ENCODE data around the gene BAG3.

The BAG3 gene

DNA sequence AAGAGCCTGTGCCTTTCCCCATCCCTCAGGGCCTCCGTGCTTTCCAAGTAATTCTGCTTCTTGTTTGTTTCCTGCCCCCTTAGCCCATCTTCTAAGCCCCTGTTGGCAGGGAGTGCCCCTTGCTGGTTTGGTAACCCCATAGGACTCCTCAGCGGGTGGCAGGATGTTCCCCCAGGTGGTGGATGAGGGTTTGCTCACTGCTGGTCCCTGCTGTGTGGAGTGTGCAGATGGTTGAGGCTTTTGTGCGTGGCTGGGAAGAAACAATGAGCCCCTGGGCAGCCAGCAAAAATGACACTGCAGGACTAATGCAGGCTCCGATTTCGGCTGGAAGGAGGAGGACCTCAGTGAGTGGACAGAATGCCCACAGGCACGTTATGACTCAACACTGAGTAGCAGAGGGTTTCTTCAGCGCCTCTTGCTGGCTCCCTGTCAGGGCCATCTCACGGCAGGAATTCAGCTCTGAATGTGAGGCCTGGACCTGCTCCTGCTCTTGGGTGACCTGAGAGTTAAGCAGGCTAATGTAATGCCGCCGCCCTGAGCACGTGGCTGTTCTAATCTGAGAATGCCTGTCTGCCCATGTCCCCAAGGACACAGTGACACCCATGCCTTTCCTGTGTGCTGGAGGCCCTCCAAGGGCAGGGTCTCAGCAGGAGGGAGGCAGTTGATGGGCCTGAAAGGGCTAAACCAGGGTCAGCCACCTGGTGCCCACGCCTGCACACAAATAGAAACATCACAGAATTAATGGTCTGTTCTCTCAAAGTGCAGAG lies 16.6 kb downstream of the BAG3 start:
- no peak overlapping the region for H3K4me3 ChIP-seq (ENCODE audit: low read depth, low read length)
- peak; percentile 95 for DNase-seq (ENCODE audit: low read depth)
- TF ChIP-seq, protein P1, sequence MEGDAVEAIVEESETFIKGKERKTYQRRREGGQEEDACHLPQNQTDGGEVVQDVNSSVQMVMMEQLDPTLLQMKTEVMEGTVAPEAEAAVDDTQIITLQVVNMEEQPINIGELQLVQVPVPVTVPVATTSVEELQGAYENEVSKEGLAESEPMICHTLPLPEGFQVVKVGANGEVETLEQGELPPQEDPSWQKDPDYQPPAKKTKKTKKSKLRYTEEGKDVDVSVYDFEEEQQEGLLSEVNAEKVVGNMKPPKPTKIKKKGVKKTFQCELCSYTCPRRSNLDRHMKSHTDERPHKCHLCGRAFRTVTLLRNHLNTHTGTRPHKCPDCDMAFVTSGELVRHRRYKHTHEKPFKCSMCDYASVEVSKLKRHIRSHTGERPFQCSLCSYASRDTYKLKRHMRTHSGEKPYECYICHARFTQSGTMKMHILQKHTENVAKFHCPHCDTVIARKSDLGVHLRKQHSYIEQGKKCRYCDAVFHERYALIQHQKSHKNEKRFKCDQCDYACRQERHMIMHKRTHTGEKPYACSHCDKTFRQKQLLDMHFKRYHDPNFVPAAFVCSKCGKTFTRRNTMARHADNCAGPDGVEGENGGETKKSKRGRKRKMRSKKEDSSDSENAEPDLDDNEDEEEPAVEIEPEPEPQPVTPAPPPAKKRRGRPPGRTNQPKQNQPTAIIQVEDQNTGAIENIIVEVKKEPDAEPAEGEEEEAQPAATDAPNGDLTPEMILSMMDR (conservative IDR thresholded peaks at IDR 0.05; ENCODE audit: low read depth, low read length) = peak; percentile 8

DNA sequence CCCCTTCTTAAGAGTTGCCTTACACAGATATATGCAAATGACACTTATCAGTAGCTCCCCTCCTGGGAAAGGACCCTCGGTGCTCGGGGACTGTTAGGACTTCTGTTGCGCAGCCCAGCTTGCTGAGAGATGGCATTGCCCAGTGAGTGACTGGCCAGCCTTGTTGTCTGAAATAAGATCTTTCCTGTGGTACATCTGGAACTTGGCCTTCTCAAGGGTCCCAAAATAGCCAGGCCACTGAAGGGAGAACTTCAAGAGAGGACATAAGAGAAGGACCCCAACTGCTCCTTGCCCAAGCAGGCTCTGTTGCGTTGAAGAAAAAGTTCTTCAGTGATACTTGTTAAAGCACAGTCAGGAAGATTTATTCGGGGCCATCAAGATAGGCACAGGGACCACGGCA lies 17.3 kb downstream of the BAG3 start:
- H3K4me3 ChIP-seq (ENCODE audit: low read depth, low read length) = no peak overlapping the region
- TF ChIP-seq, protein P1 (conservative IDR thresholded peaks at IDR 0.05; ENCODE audit: low read depth, low read length) = no peak
- DNase-seq (ENCODE audit: low read depth) = no peak

DNA sequence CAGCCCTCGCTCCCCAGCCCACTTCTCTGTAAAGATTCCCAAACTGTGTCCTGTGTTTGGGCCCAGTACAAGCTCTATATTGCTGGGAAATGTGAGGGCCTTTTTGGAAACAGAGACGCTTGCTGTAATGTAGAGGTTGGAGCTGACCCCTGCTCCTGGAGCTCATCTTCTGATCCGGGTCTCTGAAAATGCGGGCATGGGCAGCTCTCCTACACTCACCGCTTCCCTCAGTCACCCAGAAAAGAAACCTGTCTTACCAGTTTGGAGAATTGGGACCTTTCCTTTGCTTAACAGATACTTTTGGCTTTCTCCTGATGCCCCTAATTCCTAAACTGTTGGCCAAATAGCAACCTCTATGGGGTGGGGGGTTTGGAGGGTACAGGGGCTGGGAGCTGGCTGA lies 18.2 kb downstream of the BAG3 start:
- no peak overlapping the region for H3K4me3 ChIP-seq (ENCODE audit: low read depth, low read length)
- TF ChIP-seq, protein P1 (conservative IDR thresholded peaks at IDR 0.05; ENCODE audit: low read depth, low read length) = no peak
- DNase-seq (ENCODE audit: low read depth) = no peak

DNA sequence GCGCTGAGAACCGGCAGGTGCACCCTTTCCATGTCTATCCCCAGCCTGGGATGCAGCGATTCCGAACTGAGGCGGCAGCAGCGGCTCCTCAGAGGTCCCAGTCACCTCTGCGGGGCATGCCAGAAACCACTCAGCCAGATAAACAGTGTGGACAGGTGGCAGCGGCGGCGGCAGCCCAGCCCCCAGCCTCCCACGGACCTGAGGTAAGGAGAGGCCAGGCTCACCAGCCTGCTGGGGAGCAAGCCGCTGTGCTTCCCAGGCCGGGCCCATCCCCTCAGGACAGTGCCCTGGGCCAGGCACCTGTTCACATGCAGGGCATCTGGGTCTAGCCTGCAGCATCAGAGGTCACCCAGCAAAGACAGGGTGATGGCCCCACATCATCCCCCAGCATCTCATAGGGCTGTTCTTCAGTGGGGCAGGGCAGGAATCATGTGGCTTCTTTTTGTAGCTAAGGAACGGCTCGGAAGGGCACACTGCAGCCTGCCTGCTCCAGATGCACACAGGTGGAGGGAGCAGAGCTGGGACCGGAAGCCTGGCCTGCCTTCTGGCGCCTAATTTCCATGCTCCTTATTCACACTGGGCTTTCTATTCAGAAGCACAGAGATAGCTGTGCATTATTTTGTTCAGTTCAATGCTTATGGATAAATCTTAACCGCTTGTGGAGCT lies 18.9 kb downstream of the BAG3 start:
- TF ChIP-seq, protein P1 (conservative IDR thresholded peaks at IDR 0.05; ENCODE audit: low read depth, low read length) = no peak
- DNase-seq (ENCODE audit: low read depth) = no peak
- H3K4me3 ChIP-seq (ENCODE audit: low read depth, low read length) = no peak overlapping the region

DNA sequence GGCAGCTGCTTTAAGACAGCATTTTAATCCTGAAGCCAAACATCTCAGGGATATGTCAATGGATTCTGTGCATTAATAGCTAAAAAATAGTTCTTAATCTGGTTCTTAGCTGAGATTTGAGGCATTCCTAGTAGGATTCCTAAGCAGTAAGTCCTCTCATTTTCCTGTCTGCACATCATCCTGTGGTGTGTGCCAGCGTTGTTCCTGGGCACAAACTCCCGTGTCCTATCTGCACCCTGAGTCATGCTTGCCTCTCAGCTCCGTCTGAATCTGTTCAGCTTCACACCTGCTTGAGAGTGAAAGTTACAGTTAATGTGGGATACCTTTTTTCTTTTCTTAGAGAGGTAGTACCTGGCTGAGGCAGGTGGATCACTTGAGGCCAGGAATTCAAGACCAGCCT lies 19.5 kb downstream of the BAG3 start:
- no peak overlapping the region for H3K4me3 ChIP-seq (ENCODE audit: low read depth, low read length)
- DNase-seq (ENCODE audit: low read depth) = no peak
- TF ChIP-seq, protein P1 (conservative IDR thresholded peaks at IDR 0.05; ENCODE audit: low read depth, low read length) = no peak

DNA sequence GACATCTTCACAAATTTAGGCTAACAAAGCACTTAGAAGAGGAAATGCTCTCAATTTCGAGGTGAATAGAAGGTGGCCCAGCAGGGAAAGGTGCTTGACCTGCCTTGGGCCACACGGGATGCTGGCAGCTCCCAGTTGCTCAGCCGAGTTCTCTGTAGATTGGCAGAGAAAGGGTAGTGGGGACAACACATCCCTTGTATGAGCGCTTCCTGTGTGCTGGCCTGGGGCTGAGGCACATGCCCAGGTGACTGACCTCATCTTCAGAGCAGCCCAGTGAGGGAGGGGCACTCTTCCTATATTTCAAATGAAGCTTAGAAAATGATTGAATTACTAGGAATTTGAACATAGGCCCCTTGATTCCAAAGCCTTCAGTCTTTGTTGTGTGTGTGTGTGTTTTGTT lies 20.2 kb downstream of the BAG3 start:
- TF ChIP-seq, protein P1 (conservative IDR thresholded peaks at IDR 0.05; ENCODE audit: low read depth, low read length) = no peak

DNA sequence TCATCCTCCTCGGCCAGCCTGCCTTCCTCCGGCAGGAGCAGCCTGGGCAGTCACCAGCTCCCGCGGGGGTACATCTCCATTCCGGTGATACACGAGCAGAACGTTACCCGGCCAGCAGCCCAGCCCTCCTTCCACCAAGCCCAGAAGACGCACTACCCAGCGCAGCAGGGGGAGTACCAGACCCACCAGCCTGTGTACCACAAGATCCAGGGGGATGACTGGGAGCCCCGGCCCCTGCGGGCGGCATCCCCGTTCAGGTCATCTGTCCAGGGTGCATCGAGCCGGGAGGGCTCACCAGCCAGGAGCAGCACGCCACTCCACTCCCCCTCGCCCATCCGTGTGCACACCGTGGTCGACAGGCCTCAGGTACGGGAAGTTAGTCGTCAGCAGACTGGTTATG lies 21.1 kb downstream of the BAG3 start:
- H3K4me3 ChIP-seq (ENCODE audit: low read depth, low read length) = no peak overlapping the region
- TF ChIP-seq, protein P1 (conservative IDR thresholded peaks at IDR 0.05; ENCODE audit: low read depth, low read length) = no peak
- DNase-seq (ENCODE audit: low read depth) = no peak

More for the DNA sequence above, 20.2 kb downstream of the BAG3 start:
- no peak overlapping the region for H3K4me3 ChIP-seq (ENCODE audit: low read depth, low read length)
- no peak for DNase-seq (ENCODE audit: low read depth)
